OCI-LY7 (cell line): Measurements from ENCODE around the gene IMMP2L. TPM values are rescaled to one million over a fixed set of nuclear protein-coding genes. Genes with fewer than 3 reads are reported as not detected.

Experiments
- BruUV-seq: library from RNA; stranded (reverse); fragments of 400-500 nt; replicated peaks from 2 replicates; lab custom pipeline; 2021; lab: Mats Ljungman, UMichigan
- CTCF ChIA-PET: fragments of 300-600 bp; sonication (Branson Sonifier 250); formaldehyde crosslinking; loops from one replicate; lab custom pipeline; 2022; ENCODE audit warnings: antibody characterized with exemption; ENCODE audit not compliant: unreplicated experiment; lab: Charles Lee
- POLR2A ChIA-PET: fragments of 300-600 bp; sonication (Branson Sonifier 250); formaldehyde crosslinking; loops from one replicate; lab custom pipeline; 2022; ENCODE audit warnings: antibody characterized with exemption; lab: Charles Lee
- DNase-seq: peaks from one replicate; pipeline ENCODE4 v3.0.0-alpha.2; 2015; ENCODE audit warnings: low spot score
- H2AFZ ChIP-seq: fragments of 200-600 bp; sonication (generic), shearing (Covaris generic); 2 replicates; pipeline ENCODE4 v1.6.1; 2014; ENCODE audit warnings: mild to moderate bottlenecking, antibody characterized with exemption, low read length, moderate library complexity
- H3K27ac ChIP-seq: fragments of 200-600 bp; sonication (generic); 2 replicates; pipeline ENCODE4 v1.5.1; 2014; ENCODE audit warnings: mixed run types, low read depth, mild to moderate bottlenecking, moderate library complexity, low read length, inconsistent platforms; ENCODE audit not compliant: poor library complexity, severe bottlenecking
- H3K36me3 ChIP-seq: fragments of 200-600 bp; sonication (generic); 2 replicates; pipeline ENCODE4 v1.6.1; 2014; ENCODE audit warnings: mild to moderate bottlenecking, antibody characterized with exemption, low read length, moderate library complexity, mixed read lengths; ENCODE audit not compliant: insufficient read depth
- H3K4me1 ChIP-seq: fragments of 200-600 bp; sonication (generic); 2 replicates; pipeline ENCODE4 v1.5.1; 2014; ENCODE audit warnings: mild to moderate bottlenecking, low read length; ENCODE audit not compliant: insufficient read depth, poor library complexity, severe bottlenecking
- H3K4me2 ChIP-seq: fragments of 200-600 bp; sonication (generic); 2 replicates; pipeline ENCODE4 v1.6.1; 2014; ENCODE audit warnings: mild to moderate bottlenecking, low read length
- H3K4me3 ChIP-seq: fragments of 200-600 bp; sonication (generic); 2 replicates; pipeline ENCODE4 v1.5.1; 2014; ENCODE audit warnings: mild to moderate bottlenecking, low read depth, low read length; ENCODE audit not compliant: poor library complexity, severe bottlenecking
- H3K79me2 ChIP-seq: fragments of 200-600 bp; sonication (generic); 2 replicates; pipeline ENCODE4 v1.6.1; 2016; ENCODE audit warnings: low read depth, mild to moderate bottlenecking, low read length, moderate library complexity, mixed read lengths; ENCODE audit not compliant: insufficient read depth
- H3K9me2 ChIP-seq: fragments of 200-600 bp; sonication (generic); 2 replicates; pipeline ENCODE4 v1.6.1; 2016; ENCODE audit warnings: mild to moderate bottlenecking, low read length, mixed read lengths; ENCODE audit not compliant: insufficient read depth
- H3K9me3 ChIP-seq: fragments of 200-600 bp; sonication (generic); 2 replicates; pipeline ENCODE4 v1.6.1; 2014; ENCODE audit warnings: mild to moderate bottlenecking, mixed run types, low read length, mixed read lengths
- H4K20me1 ChIP-seq: fragments of 200-600 bp; sonication (generic); 2 replicates; pipeline ENCODE4 v1.6.1; 2014; ENCODE audit warnings: mild to moderate bottlenecking, antibody characterized with exemption, low read length, moderate library complexity, mixed read lengths; ENCODE audit not compliant: insufficient read depth
- CTCF ChIP-seq: fragments of 200-600 bp; sonication (generic); conservative IDR thresholded peaks from 2 replicates; pipeline ENCODE4 v1.5.1; 2014; ENCODE audit warnings: mild to moderate bottlenecking, antibody characterized with exemption, low read length, moderate library complexity, mixed read lengths
- EZH2phosphoT487 ChIP-seq: fragments of 200-600 bp; sonication (generic); IDR thresholded peaks from 2 replicates; pipeline ENCODE4 v1.6.1; 2018; ENCODE audit warnings: low read depth, borderline replicate concordance, mild to moderate bottlenecking, mixed run types, antibody characterized with exemption, low read length, moderate library complexity, mixed read lengths
- intact Hi-C: fragments of 100-400 bp; cut with micrococcal nuclease; formaldehyde crosslinking; loops from one replicate; pipeline ENCODE4 v1.10.0; 2022; ENCODE audit not compliant: unreplicated experiment
- total RNA-seq, 2 experiments: library from RNA; depleted of rRNA in 1 of 2; stranded (reverse); fragments of >200 nt in 1 of 2; shearing (Covaris generic) in 1 of 2; gene quantifications; 2 replicates each; pipeline ENCODE4 v1.2.3, GENCODE V29; 2014 to 2022

The IMMP2L gene
- total RNA-seq, 2 experiments from 2014 or later: 8.0 to 25.4 TPM

- H3K4me2 ChIP-seq: no peak overlapping the region
- ChIA-PET CTCF (no interaction called here), POLR2A (no interaction called here)
- no peak overlapping the region for H2AFZ ChIP-seq
- no peak for DNase-seq
- H3K9me2 ChIP-seq: no peaks in the 10 kb centered on the region
- no peak overlapping the region for H3K27ac ChIP-seq
- no peaks in the 10 kb centered on the region for H3K79me2 ChIP-seq
- no peak for TF ChIP-seq EZH2phosphoT487
- no peak for TF ChIP-seq CTCF
- H3K36me3 ChIP-seq: no peaks in the 10 kb centered on the region
- no peaks in the 10 kb centered on the region for H3K4me1 ChIP-seq
- intact Hi-C loops: no loop called here
- H3K9me3 ChIP-seq: no peaks in the 10 kb centered on the region
- H3K4me3 ChIP-seq: no peak overlapping the region
- BruUV-seq: no TSS peak
- no peaks in the 10 kb centered on the region for H4K20me1 ChIP-seq
These were observed 490.7 kb downstream of the IMMP2L start for GRCh38 chr7:111071556-111071955.

- Histone ChIP-seq H2AFZ (no peak overlapping the region), H3K4me3 (no peak overlapping the region), H3K79me2 (no peaks in the 10 kb centered on the region), H3K27ac (no peak overlapping the region), H3K4me2 (no peak overlapping the region), H3K4me1 (no peaks in the 10 kb centered on the region), H3K9me3 (no peaks in the 10 kb centered on the region), H3K36me3 (no peaks in the 10 kb centered on the region), H4K20me1 (no peaks in the 10 kb centered on the region), H3K9me2 (no peaks in the 10 kb centered on the region)
- CTCF ChIA-PET: no interaction called here
- intact Hi-C loops: no loop called here
- POLR2A ChIA-PET: interaction anchor here (0.6 kb wide), 1 partner anchor 10 kb away, joined by 3 read pairs; no protein-coding TSS in a partner anchor
- TF ChIP-seq CTCF: no peak
- TF ChIP-seq EZH2phosphoT487: no peak
- BruUV-seq: no TSS peak
- no peak for DNase-seq
These were observed 493.7 kb downstream of the IMMP2L start for GRCh38 chr7:111068618-111069017.

GRCh38 chr7:111067682-111068081, 494.6 kb downstream of the IMMP2L start:
- H3K36me3 ChIP-seq: no peaks in the 10 kb centered on the region
- ChIA-PET POLR2A (no interaction called here), CTCF (no interaction called here)
- no TSS peak for BruUV-seq
- no peak for TF ChIP-seq CTCF
- TF ChIP-seq EZH2phosphoT487: no peak
- DNase-seq: no peak
- no peaks in the 10 kb centered on the region for H3K9me3 ChIP-seq
- H3K79me2 ChIP-seq: no peaks in the 10 kb centered on the region
- H3K4me3 ChIP-seq: no peak overlapping the region
- no peaks in the 10 kb centered on the region for H3K9me2 ChIP-seq
- H2AFZ ChIP-seq: no peak overlapping the region
- H3K4me1 ChIP-seq: no peaks in the 10 kb centered on the region
- H3K27ac ChIP-seq: no peak overlapping the region
- no peaks in the 10 kb centered on the region for H4K20me1 ChIP-seq
- intact Hi-C loops: no loop called here
- H3K4me2 ChIP-seq: no peak overlapping the region
